GM20000 (cell line): Measurements from ENCODE around the gene N4BP2.
"Not testable (repeated sequence)": the region's sequence is repeated elsewhere in the genome, so short reads cannot be mapped to it uniquely, and the experiment has no call there.

Experiments used
- DNase-seq: peaks from one replicate; pipeline ENCODE4 v3.0.0; 2012; ENCODE audit warnings: low spot score
- TF ChIP-seq, protein P1 (sequence below): IDR thresholded peaks from 2 replicates; pipeline ENCODE4 v1.5.1; 2012; ENCODE audit warnings: mild to moderate bottlenecking, control low read depth; ENCODE audit errors: extremely low read depth, missing control alignments

N4BP2 gene

DNA sequence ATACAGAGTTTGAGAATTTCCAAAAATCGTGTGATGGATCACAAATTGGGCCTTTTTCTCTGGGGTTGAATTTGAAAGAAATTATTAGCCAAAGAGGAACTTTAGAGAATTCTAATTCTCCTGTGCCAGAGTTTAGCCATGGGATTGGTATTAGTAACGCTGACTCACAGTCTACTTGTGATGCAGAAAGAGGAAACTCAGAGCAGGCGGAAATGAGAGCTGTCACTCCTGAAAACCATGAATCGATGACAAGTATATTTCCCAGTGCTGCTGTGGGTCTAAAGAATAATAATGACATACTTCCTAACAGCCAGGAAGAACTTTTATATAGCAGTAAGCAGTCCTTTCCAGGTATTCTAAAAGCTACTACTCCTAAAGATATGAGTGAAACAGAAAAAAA is 64.9 kb downstream of the N4BP2 start:
- DNase-seq: no peak

DNA sequence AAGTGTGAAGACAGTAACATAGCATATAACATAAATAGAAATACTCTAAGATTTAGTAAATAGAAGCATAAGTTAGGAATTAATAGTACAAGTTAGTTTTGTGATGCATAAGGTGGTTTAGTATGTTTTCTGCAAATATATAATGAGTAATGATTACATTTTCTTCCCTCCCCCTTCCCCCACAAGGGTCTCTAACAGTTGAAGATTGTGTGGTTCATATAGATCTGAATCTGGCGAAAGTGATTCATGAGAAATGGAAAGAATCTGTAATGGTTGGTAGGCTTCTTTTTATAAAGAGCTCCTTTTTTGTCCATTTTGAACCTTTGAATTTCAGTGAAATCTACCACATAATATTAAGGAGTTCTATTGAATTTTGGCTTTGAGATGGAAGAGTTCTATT is 66.3 kb downstream of the N4BP2 start:
- no peak for DNase-seq
- TF ChIP-seq, protein P1, sequence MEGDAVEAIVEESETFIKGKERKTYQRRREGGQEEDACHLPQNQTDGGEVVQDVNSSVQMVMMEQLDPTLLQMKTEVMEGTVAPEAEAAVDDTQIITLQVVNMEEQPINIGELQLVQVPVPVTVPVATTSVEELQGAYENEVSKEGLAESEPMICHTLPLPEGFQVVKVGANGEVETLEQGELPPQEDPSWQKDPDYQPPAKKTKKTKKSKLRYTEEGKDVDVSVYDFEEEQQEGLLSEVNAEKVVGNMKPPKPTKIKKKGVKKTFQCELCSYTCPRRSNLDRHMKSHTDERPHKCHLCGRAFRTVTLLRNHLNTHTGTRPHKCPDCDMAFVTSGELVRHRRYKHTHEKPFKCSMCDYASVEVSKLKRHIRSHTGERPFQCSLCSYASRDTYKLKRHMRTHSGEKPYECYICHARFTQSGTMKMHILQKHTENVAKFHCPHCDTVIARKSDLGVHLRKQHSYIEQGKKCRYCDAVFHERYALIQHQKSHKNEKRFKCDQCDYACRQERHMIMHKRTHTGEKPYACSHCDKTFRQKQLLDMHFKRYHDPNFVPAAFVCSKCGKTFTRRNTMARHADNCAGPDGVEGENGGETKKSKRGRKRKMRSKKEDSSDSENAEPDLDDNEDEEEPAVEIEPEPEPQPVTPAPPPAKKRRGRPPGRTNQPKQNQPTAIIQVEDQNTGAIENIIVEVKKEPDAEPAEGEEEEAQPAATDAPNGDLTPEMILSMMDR: no peak

More for the DNA sequence above, 64.9 kb downstream of the N4BP2 start:
- TF ChIP-seq, protein P1: no peak

DNA sequence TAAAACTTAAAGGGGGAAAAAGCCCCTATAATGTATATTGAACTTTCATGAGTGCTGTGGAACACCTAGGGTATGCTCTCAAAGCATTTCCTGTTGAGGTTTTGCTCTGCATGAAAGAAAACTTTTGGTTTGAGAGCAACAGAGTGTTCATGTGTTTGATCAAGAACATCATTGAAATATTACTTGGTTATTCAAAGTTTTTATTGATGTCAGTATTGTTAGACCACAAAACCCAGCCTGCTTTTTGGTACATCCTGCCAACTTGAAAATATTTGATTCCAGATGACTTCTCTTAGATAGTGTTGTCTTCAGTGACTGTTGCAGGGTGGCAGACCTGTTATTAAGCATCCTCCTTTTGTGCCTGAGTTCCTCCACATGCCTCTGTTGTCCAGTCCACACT is 68.0 kb downstream of the N4BP2 start:
- TF ChIP-seq, protein P1: no peak
- DNase-seq: no peak

DNA sequence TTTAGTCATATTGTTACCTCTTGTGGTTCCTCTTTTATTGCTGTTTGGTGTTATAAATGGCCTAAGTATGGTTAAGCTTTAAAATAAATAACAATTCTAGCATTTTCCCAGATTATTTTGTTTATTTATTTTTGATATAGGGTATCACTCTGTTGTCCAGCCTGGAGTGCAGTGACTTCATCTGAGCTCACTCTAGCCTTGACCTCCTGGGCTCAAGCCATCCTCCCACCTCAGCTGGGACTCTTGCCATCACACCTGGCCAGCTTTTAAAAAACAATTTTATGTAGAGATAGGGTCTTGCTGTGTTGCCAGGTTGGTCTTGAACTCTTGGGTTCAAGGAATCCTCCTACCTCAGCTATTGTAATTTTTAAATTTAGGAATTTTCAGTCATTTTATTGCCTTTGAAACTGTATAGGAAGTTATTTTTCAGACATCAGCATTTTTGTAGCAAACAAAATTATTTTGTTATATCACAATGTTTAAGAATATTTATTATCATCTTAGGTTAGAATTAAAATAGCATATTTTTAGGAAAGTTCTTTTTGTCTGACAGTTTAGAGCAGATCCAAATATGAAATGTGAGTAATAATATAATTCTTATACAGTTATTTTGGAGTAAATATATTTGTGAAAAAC is 73.9 kb downstream of the N4BP2 start:
- TF ChIP-seq, protein P1: no peak
- no peak for DNase-seq

DNA sequence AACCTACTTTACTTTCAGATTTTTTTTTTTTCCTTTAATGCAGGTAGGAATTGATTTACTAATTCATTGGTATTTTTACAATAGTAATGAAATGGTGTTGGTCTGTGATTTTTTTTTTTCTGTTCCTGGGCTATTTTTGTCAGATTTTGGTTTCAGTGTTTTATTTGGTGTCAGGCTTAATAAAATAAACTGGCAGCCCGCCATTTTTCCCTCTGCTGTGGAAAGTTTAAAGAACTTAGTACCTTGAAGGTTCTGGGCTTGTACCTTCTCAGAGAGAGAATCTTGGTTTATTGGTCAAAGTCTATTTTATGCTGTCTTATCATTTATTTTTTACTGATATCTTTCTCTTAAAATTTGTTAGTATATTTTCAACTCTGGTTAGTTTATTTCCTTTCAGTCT is 76.2 kb downstream of the N4BP2 start:
- no peak for DNase-seq
- TF ChIP-seq, protein P1: no peak

- TF ChIP-seq, protein P1: no peak
Measured at GRCh38 chr4:40134206-40134917, 77.7 kb downstream of the N4BP2 start.

GRCh38 chr4:40136202-40136601 is 79.6 kb downstream of the N4BP2 start:
- DNase-seq: not testable (repeated sequence)

More at GRCh38 chr4:40134206-40134917, 77.7 kb downstream of the N4BP2 start:
- DNase-seq: peak; percentile 22

DNA sequence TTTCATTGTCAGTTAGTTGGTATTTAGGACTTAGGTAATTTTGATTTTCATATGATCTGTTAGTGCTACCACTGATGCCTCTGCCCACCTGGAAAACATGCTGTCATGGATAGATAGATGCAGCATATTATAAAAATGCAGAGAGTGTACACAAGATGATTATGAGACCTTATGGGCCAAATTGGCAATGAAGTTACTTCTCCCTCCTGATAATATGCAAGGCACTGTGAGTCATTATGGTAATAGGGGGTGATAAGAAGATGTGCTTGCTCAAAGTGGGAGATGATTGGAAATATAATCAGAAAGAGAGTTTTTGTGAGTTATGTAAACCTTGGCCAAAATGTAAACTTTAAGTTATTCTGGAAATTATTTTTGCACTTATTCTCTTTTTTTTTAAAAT is 83.5 kb downstream of the N4BP2 start:
- DNase-seq: no peak
- TF ChIP-seq, protein P1: no peak

GRCh38 chr4:40140597-40140996 is 83.9 kb downstream of the N4BP2 start:
- not testable (repeated sequence) for DNase-seq
